A673 (cell line): ENCODE measurements around the gene RERE. TPM values are rescaled to one million over a fixed set of nuclear protein-coding genes. Genes with fewer than 3 reads are reported as not detected.

Experiments
- BruUV-seq: library from RNA; stranded (reverse); fragments of 400-500 nt; replicated peaks from 2 replicates; lab custom pipeline; 2021; lab: Mats Ljungman, UMichigan
- CTCF ChIA-PET: fragments of 300-600 bp; sonication (Branson Sonifier 250); formaldehyde crosslinking; loops from one replicate; lab custom pipeline; 2022; ENCODE audit warnings: antibody characterized with exemption; lab: Charles Lee
- POLR2A ChIA-PET: fragments of 300-600 bp; sonication (Branson Sonifier 250); formaldehyde crosslinking; loops from one replicate; lab custom pipeline; 2022; ENCODE audit warnings: antibody characterized with exemption; ENCODE audit not compliant: low non-redundant PET; lab: Charles Lee
- DNase-seq: peaks from one replicate; pipeline ENCODE4 v3.0.0-alpha.2; 2015; ENCODE audit warnings: low spot score
- H3K27ac ChIP-seq: fragments of 200-600 bp; sonication (generic); 2 replicates; pipeline ENCODE4 v1.5.1; 2016; ENCODE audit warnings: mixed run types, low read depth, mild to moderate bottlenecking, mixed read lengths, antibody characterized with exemption, low read length; ENCODE audit not compliant: poor library complexity, severe bottlenecking
- H3K27me3 ChIP-seq: fragments of 200-600 bp; sonication (generic); replicated peaks from 2 replicates; pipeline ENCODE4 v1.6.1; 2017; ENCODE audit warnings: mixed run types, low read depth, mild to moderate bottlenecking, mixed read lengths, antibody characterized with exemption, low read length; ENCODE audit not compliant: insufficient read depth, poor library complexity
- H3K36me3 ChIP-seq: fragments of 200-600 bp; sonication (generic); 2 replicates; pipeline ENCODE4 v1.6.1; 2016; ENCODE audit warnings: mixed run types, mild to moderate bottlenecking, mixed read lengths, antibody characterized with exemption, low read length; ENCODE audit not compliant: insufficient read depth, poor library complexity, severe bottlenecking
- H3K4me1 ChIP-seq: fragments of 200-600 bp; sonication (generic); 2 replicates; pipeline ENCODE4 v1.6.1; 2017; ENCODE audit warnings: mixed run types, mild to moderate bottlenecking, mixed read lengths, antibody characterized with exemption, low read length; ENCODE audit not compliant: insufficient read depth, poor library complexity, severe bottlenecking
- H3K4me3 ChIP-seq: fragments of 200-600 bp; sonication (generic); 2 replicates; pipeline ENCODE4 v1.5.1; 2016; ENCODE audit warnings: low read depth, mixed run types, mild to moderate bottlenecking, mixed read lengths, low read length; ENCODE audit not compliant: poor library complexity, severe bottlenecking
- H3K9me3 ChIP-seq: fragments of 200-600 bp; sonication (generic); 2 replicates; pipeline ENCODE4 v1.6.1; 2016; ENCODE audit warnings: mixed run types, low read depth, mild to moderate bottlenecking, mixed read lengths, antibody characterized with exemption, low read length; ENCODE audit not compliant: poor library complexity, severe bottlenecking
- CTCF ChIP-seq: fragments of 300-800, 200-600 bp; sonication (generic); conservative IDR thresholded peaks from 2 replicates; pipeline ENCODE4 v1.5.1; 2017; ENCODE audit warnings: low read depth, mild to moderate bottlenecking, antibody characterized with exemption, low read length, moderate library complexity, mixed read lengths
- EZH2 ChIP-seq: fragments of 200-600 bp; sonication (generic); IDR thresholded peaks from 2 replicates; pipeline ENCODE4 v1.6.1; 2017; ENCODE audit warnings: borderline replicate concordance, low read depth, mild to moderate bottlenecking, mixed read lengths, antibody characterized with exemption, low read length; ENCODE audit not compliant: poor library complexity, severe bottlenecking
- intact Hi-C: fragments of 100-400 bp; cut with micrococcal nuclease; formaldehyde crosslinking; loops from one replicate; pipeline ENCODE4 v1.10.0; 2022; ENCODE audit not compliant: unreplicated experiment
- total RNA-seq: library from RNA; stranded (reverse); gene quantifications from 2 replicates; pipeline ENCODE4 v1.2.3, GENCODE V29; 2021

Gene RERE
- total RNA-seq, 1 experiment from 2014 or later: 188 TPM

- CTCF ChIA-PET: interaction anchor here (0.8 kb wide), 1 partner anchor 333 kb away, joined by 3 read pairs; no protein-coding TSS in a partner anchor
- BruUV-seq: no TSS peak
- H3K27ac ChIP-seq: peak overlapping the region; percentile 35
- H3K27me3 ChIP-seq: no peaks in the 10 kb centered on the region
- DNase-seq: peak; percentile 94
- TF ChIP-seq EZH2 (no peak), CTCF (no peak)
- POLR2A ChIA-PET: interaction anchor here (0.6 kb wide), 1 partner anchor 14 kb away, joined by 3 read pairs; no protein-coding TSS in a partner anchor
- H3K36me3 ChIP-seq: peaks cover 12% of the 10 kb centered on the region
- intact Hi-C loops: no loop called here
- H3K4me1 ChIP-seq: peaks cover 31% of the 10 kb centered on the region
- peak overlapping the region; percentile 27 for H3K4me3 ChIP-seq
- no peaks in the 10 kb centered on the region for H3K9me3 ChIP-seq
Observed at GRCh38 chr1:8525558-8526275, 291.7 kb downstream of the RERE start.

GRCh38 chr1:8525216-8525557 is 292.3 kb downstream of the RERE start:
- Histone ChIP-seq H3K27ac (peak overlapping the region; percentile 35), H3K4me3 (peak overlapping the region; percentile 27), H3K36me3 (peaks cover 11% of the 10 kb centered on the region), H3K9me3 (no peaks in the 10 kb centered on the region), H3K4me1 (peaks cover 31% of the 10 kb centered on the region), H3K27me3 (no peaks in the 10 kb centered on the region)
- ChIA-PET POLR2A (no interaction called here), CTCF (no interaction called here)
- BruUV-seq: no TSS peak
- no peak for TF ChIP-seq CTCF
- no peak for TF ChIP-seq EZH2
- intact Hi-C loops: no loop called here
- no peak for DNase-seq

DNA sequence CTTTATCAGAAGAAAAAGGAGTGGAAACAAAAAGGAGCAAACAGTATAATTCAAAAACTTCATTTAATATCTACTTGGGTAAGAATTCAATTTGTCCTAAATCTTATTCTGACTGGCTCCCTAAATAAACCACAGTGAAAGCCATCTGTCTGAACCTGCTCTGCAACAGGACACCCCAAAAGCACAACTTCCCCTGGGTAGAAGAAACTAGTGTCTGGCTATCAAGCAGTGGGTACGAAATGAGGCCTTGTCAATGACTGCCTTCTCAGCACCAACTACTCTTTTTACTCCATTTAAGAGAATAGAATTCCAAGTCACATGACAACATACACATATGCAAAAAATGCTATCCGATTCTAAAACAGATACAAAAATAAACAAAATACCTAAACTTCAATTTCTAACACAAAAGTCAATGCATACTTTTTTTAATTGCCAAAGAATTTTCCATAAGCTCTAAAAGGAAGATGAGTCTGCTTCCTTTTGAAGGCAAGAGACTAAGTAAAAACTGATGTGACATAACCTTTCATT is 292.7 kb downstream of the RERE start:
- Histone ChIP-seq H3K4me1 (peaks cover 31% of the 10 kb centered on the region), H3K27me3 (no peaks in the 10 kb centered on the region), H3K9me3 (no peaks in the 10 kb centered on the region), H3K4me3 (no peak overlapping the region), H3K27ac (peak overlapping the region; percentile 35), H3K36me3 (peaks cover 7% of the 10 kb centered on the region)
- ChIA-PET POLR2A (no interaction called here), CTCF (no interaction called here)
- intact Hi-C loops: no loop called here
- DNase-seq: no peak
- TF ChIP-seq EZH2 (no peak), CTCF (no peak)
- TSS peak; percentile 10 for BruUV-seq
